ENCODE results near the gene FAT4.

DNA sequence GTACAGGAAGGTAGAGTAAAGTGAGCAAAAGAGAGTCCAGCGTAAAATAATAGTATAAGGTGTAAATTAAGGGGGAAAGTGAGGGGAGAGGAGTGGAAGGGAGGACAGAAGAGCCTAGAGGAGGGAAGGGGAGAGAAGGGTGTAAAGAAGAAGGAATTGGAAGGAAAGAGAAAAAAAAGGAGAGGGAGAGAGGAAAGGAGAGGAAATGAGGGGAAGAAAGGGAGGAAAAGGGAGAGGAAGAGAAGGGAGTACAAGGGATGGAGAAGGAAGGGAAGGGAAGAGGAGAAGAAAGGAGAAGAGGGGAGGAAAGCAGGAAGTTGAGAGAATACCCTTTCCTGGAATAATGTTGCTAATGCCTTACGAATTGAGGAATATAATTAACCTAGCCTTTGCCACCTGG lies 3.3 kb upstream of the FAT4 start:
- TF ChIP-seq POLR2AphosphoS5 (IDR thresholded peaks at IDR 0.05; ENCODE audit: insufficient read depth in 1 of 2, low read depth in 1 of 2): no peak
- TF ChIP-seq, protein P1, sequence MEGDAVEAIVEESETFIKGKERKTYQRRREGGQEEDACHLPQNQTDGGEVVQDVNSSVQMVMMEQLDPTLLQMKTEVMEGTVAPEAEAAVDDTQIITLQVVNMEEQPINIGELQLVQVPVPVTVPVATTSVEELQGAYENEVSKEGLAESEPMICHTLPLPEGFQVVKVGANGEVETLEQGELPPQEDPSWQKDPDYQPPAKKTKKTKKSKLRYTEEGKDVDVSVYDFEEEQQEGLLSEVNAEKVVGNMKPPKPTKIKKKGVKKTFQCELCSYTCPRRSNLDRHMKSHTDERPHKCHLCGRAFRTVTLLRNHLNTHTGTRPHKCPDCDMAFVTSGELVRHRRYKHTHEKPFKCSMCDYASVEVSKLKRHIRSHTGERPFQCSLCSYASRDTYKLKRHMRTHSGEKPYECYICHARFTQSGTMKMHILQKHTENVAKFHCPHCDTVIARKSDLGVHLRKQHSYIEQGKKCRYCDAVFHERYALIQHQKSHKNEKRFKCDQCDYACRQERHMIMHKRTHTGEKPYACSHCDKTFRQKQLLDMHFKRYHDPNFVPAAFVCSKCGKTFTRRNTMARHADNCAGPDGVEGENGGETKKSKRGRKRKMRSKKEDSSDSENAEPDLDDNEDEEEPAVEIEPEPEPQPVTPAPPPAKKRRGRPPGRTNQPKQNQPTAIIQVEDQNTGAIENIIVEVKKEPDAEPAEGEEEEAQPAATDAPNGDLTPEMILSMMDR (IDR thresholded peaks at IDR 0.05): no peak
- TF ChIP-seq POLR2A (IDR thresholded peaks at IDR 0.05): no peak

All from vagina (tissue), 2 donors.